ENCODE measurements around the gene PLPPR5. TPM values are rescaled to one million over a fixed set of nuclear protein-coding genes. Genes with fewer than 3 reads are reported as not detected.

The PLPPR5 gene
- total RNA-seq, 1 experiment from 2014 or later: not detected

- ATAC-seq (no peak), DNase-seq (ENCODE audit: low read depth, low spot score) (no peak)
- RAD21 ChIA-PET (ENCODE audit: low non-redundant PET in 1 of 2, low total read pairs in 2 of 2, uncharacterized antibody in 2 of 2, unreplicated experiment in 2 of 2): no interaction called here
- Histone ChIP-seq H3K4me1 (ENCODE audit: control insufficient read depth in 1 of 2, insufficient read depth in 2 of 2, low read length in 2 of 2) (no peaks in the 10 kb centered on the region), H3K79me2 (ENCODE audit: insufficient read depth, low read length) (no peaks in the 10 kb centered on the region), H3K4me2 (ENCODE audit: low read length) (no peak overlapping the region), H3K4me3 (replicated peaks in 1 of 2; ENCODE audit: low read depth in 1 of 2, low read length in 2 of 2) (no peak overlapping the region), H3K9me3 (ENCODE audit: control insufficient read depth in 1 of 2, insufficient read depth in 1 of 2, low read depth in 1 of 2, low read length in 2 of 2) (no peaks in the 10 kb centered on the region), H2AFZ (ENCODE audit: low read depth, low read length, poor library complexity, severe bottlenecking) (no peak overlapping the region), H3K27ac (ENCODE audit: low read depth, low read length) (no peak overlapping the region), H3K27me3 (ENCODE audit: insufficient read depth, low read length) (no peaks in the 10 kb centered on the region), H3K36me3 (ENCODE audit: control insufficient read depth in 1 of 2, insufficient read depth in 2 of 2, low read length in 2 of 2) (no peaks in the 10 kb centered on the region), H3K9ac (ENCODE audit: low read length) (no peak overlapping the region), H3K9me2 (ENCODE audit: insufficient read depth) (no peaks in the 10 kb centered on the region), H4K20me1 (ENCODE audit: insufficient read depth) (no peaks in the 10 kb centered on the region; the same call in 1 of the 2 replicates)
- BruUV-seq (replicated peaks): no TSS peak
- TF ChIP-seq REST (IDR thresholded peaks at IDR 0.05; ENCODE audit: low read depth) (no peak), SP1 (IDR thresholded peaks at IDR 0.05; ENCODE audit: low read depth) (no peak), RAD21 (IDR thresholded peaks at IDR 0.05; ENCODE audit: low read depth) (no peak), MAX (IDR thresholded peaks at IDR 0.05) (no peak), ZNF274 (IDR thresholded peaks at IDR 0.05; ENCODE audit: low read depth, low read length) (no peak), TCF7L2 (IDR thresholded peaks at IDR 0.05; ENCODE audit: borderline replicate concordance, extremely low read depth, insufficient read depth, insufficient read length) (no peak), SRF (IDR thresholded peaks at IDR 0.05; ENCODE audit: low read depth) (no peak), CBX3 (IDR thresholded peaks at IDR 0.05; ENCODE audit: low read depth) (no peak), POLR2AphosphoS5 (IDR thresholded peaks at IDR 0.05; ENCODE audit: low read depth, low read length) (no peak)
- CTCF ChIA-PET: no interaction called here
- POLR2A ChIA-PET: no interaction called here
- intact Hi-C loops (cut with micrococcal nuclease): no loop called here
Measured at GRCh38 chr1:98969798-98970490, 34.7 kb downstream of the PLPPR5 start.
